Astrocyte of the cerebellum (primary cell): ENCODE results near the gene SMIM7.

Experiments
- DNase-seq: peaks from one replicate; pipeline ENCODE4 v3.0.0-alpha.2; 2011; ENCODE audit warnings: low read depth
- H3K4me3 ChIP-seq: 2 replicates; pipeline ENCODE4 v1.5.1; 2011; ENCODE audit warnings: mild to moderate bottlenecking, low read depth, low read length, moderate library complexity
- CTCF ChIP-seq: IDR thresholded peaks from 2 replicates; pipeline ENCODE4 v1.5.1; 2012; ENCODE audit warnings: low read length, low read depth, moderate library complexity, mild to moderate bottlenecking; ENCODE audit errors: missing control alignments
- in situ Hi-C: cut with HindIII; loops from 2 replicates; pipeline ENCODE4 v1.10.0; 2017; ENCODE audit warnings: low sequenced_read_pairs

The SMIM7 gene

DNA sequence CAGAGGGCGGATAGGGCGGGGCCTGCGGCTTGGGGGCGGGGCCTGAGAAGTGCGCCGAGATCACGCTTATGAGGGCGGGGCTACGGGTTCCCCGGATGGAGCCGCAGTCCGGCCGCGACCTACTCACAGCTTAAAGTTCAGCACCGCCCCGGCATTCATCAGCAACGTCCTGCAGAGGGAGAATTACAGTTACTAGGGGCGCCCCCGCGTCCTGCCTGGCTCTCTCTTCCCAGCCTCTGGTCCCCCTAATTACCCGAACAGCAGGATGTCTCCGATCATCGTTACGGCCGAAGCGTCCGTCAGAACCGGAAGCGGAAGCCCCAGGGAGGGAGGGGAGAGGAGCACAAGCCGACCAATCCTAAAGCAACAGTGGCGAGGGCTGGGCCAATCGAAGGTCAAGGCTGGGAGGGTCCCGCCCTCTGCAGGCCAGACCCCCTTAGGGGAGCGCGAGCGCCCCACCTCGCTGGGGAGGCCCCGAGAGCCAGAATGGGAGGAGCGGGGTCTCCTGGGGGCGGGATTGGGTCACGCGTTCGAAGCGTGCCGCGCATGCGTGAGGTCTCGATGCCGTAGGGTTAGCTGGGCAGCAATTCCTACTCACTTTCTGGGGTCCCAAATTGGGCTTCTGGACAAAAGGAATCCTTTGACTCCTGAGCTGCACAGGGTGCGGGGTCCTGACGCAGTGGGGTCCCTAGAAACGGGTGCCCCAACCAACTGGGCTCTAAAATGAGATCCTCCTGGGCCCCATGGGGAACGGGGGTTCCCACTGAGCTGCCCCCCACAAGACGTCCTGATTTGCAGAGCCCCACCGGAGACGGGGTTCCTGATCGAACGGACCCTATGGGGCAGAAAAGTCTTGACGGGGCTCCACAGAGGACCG is at the start of gene SMIM7:
TSS of gene SMIM7 (minus strand) at position 313 of the 877 bp plus-strand sequence. CDS start at position 279, 34 bp downstream.
- peak; percentile 97 for DNase-seq
- TF ChIP-seq CTCF = no peak
- in situ Hi-C loops = no loop called here
- peak within 1 kb of the TSS; percentile 73 for H3K4me3 ChIP-seq

- H3K4me3 ChIP-seq = no peak overlapping the region
- no peak for DNase-seq
- in situ Hi-C loops = no loop called here
- no peak for TF ChIP-seq CTCF
Observed at GRCh38 chr19:16703677-16704076, 43.7 kb upstream of the SMIM7 start.

GRCh38 chr19:16702123-16702522 is 42.2 kb upstream of the SMIM7 start:
- DNase-seq = no peak
- TF ChIP-seq CTCF = no peak
- H3K4me3 ChIP-seq = no peak overlapping the region
- in situ Hi-C loops = no loop called here

- DNase-seq = no peak
- TF ChIP-seq CTCF = no peak
- H3K4me3 ChIP-seq = no peak overlapping the region
- in situ Hi-C loops = no loop called here
Observed at GRCh38 chr19:16698914-16699313, 39.0 kb upstream of the SMIM7 start.

DNA sequence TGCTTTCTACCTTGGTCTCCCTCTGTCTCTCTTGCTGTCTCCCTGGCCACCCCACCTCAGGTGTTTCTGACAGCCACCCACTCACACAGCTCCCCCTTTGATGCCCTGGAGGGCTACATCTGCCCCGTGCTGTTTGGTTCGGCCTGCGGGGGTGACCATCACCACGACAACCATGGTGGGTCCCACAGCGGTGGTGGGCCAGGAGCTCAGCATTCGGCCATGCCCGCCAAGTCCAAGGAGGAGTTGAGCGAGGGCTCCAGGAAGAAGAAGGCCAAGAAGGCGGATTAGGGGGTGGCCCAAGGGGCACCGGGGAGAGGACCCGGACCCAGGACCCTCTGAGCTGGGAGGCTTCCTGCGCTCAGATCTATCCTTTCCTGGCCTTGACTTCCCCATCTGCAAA is 28.1 kb upstream of the SMIM7 start:
- no peak for DNase-seq
- no peak overlapping the region for H3K4me3 ChIP-seq
- no peak for TF ChIP-seq CTCF
- in situ Hi-C loops = no loop called here

DNA sequence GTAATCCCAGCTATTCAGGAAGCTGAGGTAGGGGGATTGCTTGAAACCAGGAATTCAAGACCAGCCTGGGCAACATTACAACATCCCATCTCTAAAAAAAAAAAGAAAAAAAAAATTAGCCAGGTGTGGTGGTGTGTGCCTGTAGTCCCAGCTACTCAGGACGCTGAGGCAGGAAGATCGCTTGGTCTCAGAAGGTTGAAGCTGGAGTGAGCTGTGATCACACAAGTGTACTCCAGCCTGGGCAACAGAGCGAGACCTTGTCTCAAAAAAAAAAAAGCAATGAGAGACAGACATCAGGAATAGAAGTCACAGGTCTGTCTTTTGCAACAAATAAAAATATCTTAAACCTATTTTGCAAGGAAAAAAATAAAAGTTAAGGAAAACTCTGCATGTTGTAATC is 24.3 kb upstream of the SMIM7 start:
- no peak for DNase-seq
- H3K4me3 ChIP-seq = no peak overlapping the region
- no peak for TF ChIP-seq CTCF
- in situ Hi-C loops = no loop called here
